HCT116 (cell line): ENCODE measurements around the gene GALNT5. TPM values are rescaled to one million over a fixed set of nuclear protein-coding genes. Genes with fewer than 3 reads are reported as not detected.

Source experiments
- ATAC-seq: fragments of 200-7000 bp; cut with Tn5 transposase; 2 replicates; pipeline ENCODE4 v1.9.1; 2020; ENCODE audit warnings: mild to moderate bottlenecking, moderate library complexity
- BruUV-seq: library from RNA; stranded (reverse); fragments of 400-500 nt; replicated peaks from 2 replicates; lab custom pipeline; 2021; lab: Mats Ljungman, UMichigan
- CTCF ChIA-PET: fragments of 300-600 bp; sonication (Branson Sonifier 250); formaldehyde crosslinking; loops from one replicate; lab custom pipeline; 2021; ENCODE audit warnings: antibody characterized with exemption; lab: Charles Lee
- POLR2A ChIA-PET: fragments of 300-600, 350-600 bp; sonication (Branson Sonifier 250); formaldehyde crosslinking; loops from one replicate; lab custom pipeline; 2021; ENCODE audit warnings: antibody characterized with exemption; lab: Charles Lee
- RAD21 ChIA-PET, 2 experiments: fragments of 300-600 bp; sonication (Branson Sonifier 250); formaldehyde crosslinking; loops; one replicate each; lab custom pipeline; 2023; ENCODE audit warnings: low total read pairs in 2 of 2; ENCODE audit not compliant: uncharacterized antibody in 2 of 2, unreplicated experiment in 2 of 2, low non-redundant PET in 1 of 2; lab: Charles Lee
- DNase-seq: peaks from one replicate; pipeline ENCODE4 v3.0.0-alpha.2; 2010; ENCODE audit warnings: low read depth, low spot score
- H2AFZ ChIP-seq: fragments of 200-600 bp; shearing (Covaris generic), sonication (generic); 2 replicates; pipeline ENCODE4 v1.6.1; 2017; ENCODE audit warnings: low read depth, mixed run types, mixed read lengths, antibody characterized with exemption, low read length; ENCODE audit not compliant: poor library complexity, severe bottlenecking
- H3K27ac ChIP-seq: 2 replicates; pipeline ENCODE4 v1.5.1; 2012; ENCODE audit warnings: low read depth, low read length
- H3K27me3 ChIP-seq: fragments of 200-600 bp; sonication (generic); 2 replicates; pipeline ENCODE4 v1.6.1; 2016; ENCODE audit warnings: mixed run types, low read length, mixed read lengths; ENCODE audit not compliant: insufficient read depth
- H3K36me3 ChIP-seq, 2 experiments: fragments of 200-500 bp in 1 of 2; fragments of 200-600 bp in 1 of 2; sonication (Bioruptor generic) in 1 of 2; sonication (generic) in 1 of 2; 2 replicates each; pipeline versions ENCODE4 v1.5.1 to v1.6.1; 2014 to 2016; ENCODE audit warnings: low read length in 2 of 2, inconsistent platforms in 1 of 2, mixed read lengths in 1 of 2, mixed run types in 1 of 2; ENCODE audit not compliant: insufficient read depth in 2 of 2, control insufficient read depth in 1 of 2
- H3K4me1 ChIP-seq, 2 experiments: fragments of 200-600 bp in 1 of 2; sonication (generic) in 1 of 2; 2 replicates each; pipeline versions ENCODE4 v1.5.1 to v1.6.1; 2012 to 2017; ENCODE audit warnings: low read length in 2 of 2, inconsistent platforms in 1 of 2, mild to moderate bottlenecking in 1 of 2, mixed read lengths in 1 of 2, mixed run types in 1 of 2, moderate library complexity in 1 of 2; ENCODE audit not compliant: insufficient read depth in 2 of 2, control insufficient read depth in 1 of 2
- H3K4me2 ChIP-seq: fragments of 200-600 bp; sonication (generic); 2 replicates; pipeline ENCODE4 v1.6.1; 2017; ENCODE audit warnings: mixed run types, low read length, mixed read lengths
- H3K4me3 ChIP-seq, 2 experiments: fragments of 200-600 bp in 1 of 2; sonication (generic) in 1 of 2; replicated peaks in 1 of 2; 2 replicates each; pipeline ENCODE4 v1.5.1; 2011 to 2016; ENCODE audit warnings: low read length in 2 of 2, control low read depth in 1 of 2, low read depth in 1 of 2, mild to moderate bottlenecking in 1 of 2, mixed read lengths in 1 of 2, mixed run types in 1 of 2
- H3K79me2 ChIP-seq: fragments of 200-600 bp; sonication (generic); 2 replicates; pipeline ENCODE4 v1.6.1; 2017; ENCODE audit warnings: mild to moderate bottlenecking, mixed run types, low read length, moderate library complexity, mixed read lengths; ENCODE audit not compliant: insufficient read depth
- H3K9ac ChIP-seq: fragments of 200-600 bp; sonication (generic); 2 replicates; pipeline ENCODE4 v1.6.1; 2016; ENCODE audit warnings: low read length, mixed read lengths
- H3K9me2 ChIP-seq: fragments of 200-600 bp; sonication (generic), shearing (Covaris generic); 2 replicates; pipeline ENCODE4 v1.6.1; 2017; ENCODE audit warnings: mixed run types, mild to moderate bottlenecking, moderate library complexity; ENCODE audit not compliant: insufficient read depth
- H3K9me3 ChIP-seq, 2 experiments: fragments of 200-500 bp in 1 of 2; fragments of 200-600 bp in 1 of 2; sonication (Bioruptor generic) in 1 of 2; sonication (generic) in 1 of 2; 2 replicates each; pipeline ENCODE4 v1.6.1; 2014 to 2017; ENCODE audit warnings: low read length in 2 of 2, mixed read lengths in 2 of 2, inconsistent platforms in 1 of 2, low read depth in 1 of 2, mild to moderate bottlenecking in 1 of 2, mixed run types in 1 of 2, moderate library complexity in 1 of 2; ENCODE audit not compliant: control insufficient read depth in 1 of 2, insufficient read depth in 1 of 2
- H4K20me1 ChIP-seq: fragments of 200-600 bp; sonication (generic), shearing (Covaris generic); 2 replicates; pipeline ENCODE4 v1.6.1; 2017; ENCODE audit warnings: mixed run types, mild to moderate bottlenecking, moderate library complexity; ENCODE audit not compliant: insufficient read depth
- CBX3 ChIP-seq: IDR thresholded peaks from 2 replicates; pipeline ENCODE4 v1.6.1; 2012; ENCODE audit warnings: low read depth
- CTCF ChIP-seq, 3 experiments: fragments of 200-600 bp in 1 of 3; sonication (generic) in 1 of 3; IDR thresholded peaks in 2 of 3; conservative IDR thresholded peaks in 1 of 3; 2 replicates each; pipeline ENCODE4 v1.5.1; 2012 to 2017; ENCODE audit warnings: low read depth in 2 of 3, low read length in 2 of 3, antibody characterized with exemption in 1 of 3, borderline replicate concordance in 1 of 3, control low read depth in 1 of 3, mild to moderate bottlenecking in 1 of 3, mixed read lengths in 1 of 3, mixed run types in 1 of 3, moderate library complexity in 1 of 3; ENCODE audit not compliant: insufficient read depth in 1 of 3
- EGR1 ChIP-seq: IDR thresholded peaks from 2 replicates; pipeline ENCODE4 v1.6.1; 2012; ENCODE audit warnings: low read depth
- ELF1 ChIP-seq: IDR thresholded peaks from 2 replicates; pipeline ENCODE4 v1.6.1; 2012; ENCODE audit warnings: low read depth, borderline replicate concordance
- EZH2 ChIP-seq: fragments of 200-600 bp; sonication (generic); IDR thresholded peaks from 2 replicates; pipeline ENCODE4 v1.6.1; 2017; ENCODE audit warnings: antibody characterized with exemption, mixed run types
- FOSL1 ChIP-seq: IDR thresholded peaks from 2 replicates; pipeline ENCODE4 v1.6.1; 2012; ENCODE audit warnings: low read depth
- POLR2A ChIP-seq: IDR thresholded peaks from 2 replicates; pipeline ENCODE4 v1.7.0; 2011; ENCODE audit warnings: borderline replicate concordance; ENCODE audit not compliant: insufficient read depth, insufficient read length; ENCODE audit errors: extremely low read depth
- POLR2AphosphoS5 ChIP-seq: IDR thresholded peaks from 2 replicates; pipeline ENCODE4 v1.6.1; 2011; ENCODE audit warnings: mild to moderate bottlenecking, low read depth, low read length, moderate library complexity
- RAD21 ChIP-seq: IDR thresholded peaks from 2 replicates; pipeline ENCODE4 v1.6.1; 2012; ENCODE audit warnings: low read depth, mild to moderate bottlenecking
- SIN3A ChIP-seq: IDR thresholded peaks from 2 replicates; pipeline ENCODE4 v1.6.1; 2012; ENCODE audit warnings: low read depth
- SP1 ChIP-seq: IDR thresholded peaks from 2 replicates; pipeline ENCODE4 v1.6.1; 2012; ENCODE audit warnings: low read depth
- SRF ChIP-seq: IDR thresholded peaks from 2 replicates; pipeline ENCODE4 v1.6.1; 2012; ENCODE audit warnings: low read depth
- TCF7L2 ChIP-seq: IDR thresholded peaks from 2 replicates; pipeline ENCODE4 v1.7.0; 2011; ENCODE audit warnings: borderline replicate concordance, inconsistent platforms; ENCODE audit not compliant: insufficient read depth, insufficient read length; ENCODE audit errors: extremely low read depth
- ZFX ChIP-seq: fragments of 450-650 bp; IDR thresholded peaks from 2 replicates; pipeline ENCODE4 v1.6.1; 2017
- ZNF274 ChIP-seq: fragments of 200-500 bp; sonication (Bioruptor generic); IDR thresholded peaks from 2 replicates; pipeline ENCODE4 v1.6.1; 2014; ENCODE audit warnings: mild to moderate bottlenecking, low read depth, low read length, inconsistent platforms
- intact Hi-C: fragments of 100-400 bp; cut with micrococcal nuclease; formaldehyde crosslinking; loops from 2 replicates; pipeline ENCODE4 v1.10.0; 2022
- total RNA-seq: library from RNA; stranded (reverse); gene quantifications from one replicate; pipeline ENCODE4 v1.2.1, GENCODE V29; 2021; ENCODE audit not compliant: unreplicated experiment
- TF ChIP-seq, protein P1 (sequence below): IDR thresholded peaks from 2 replicates; pipeline ENCODE4 v1.6.1; 2011; ENCODE audit warnings: mild to moderate bottlenecking, low read length, moderate library complexity; ENCODE audit not compliant: insufficient replicate concordance; ENCODE audit errors: extremely low read depth
- TF ChIP-seq, protein P2 (sequence below): IDR thresholded peaks from 2 replicates; pipeline ENCODE4 v1.6.1; 2012

GALNT5 gene
- total RNA-seq, 1 experiment from 2014 or later, result 3.9 TPM

GRCh38 chr2:157319795-157320194 is 62.3 kb downstream of the GALNT5 start (continued):
- TF ChIP-seq, protein P1, sequence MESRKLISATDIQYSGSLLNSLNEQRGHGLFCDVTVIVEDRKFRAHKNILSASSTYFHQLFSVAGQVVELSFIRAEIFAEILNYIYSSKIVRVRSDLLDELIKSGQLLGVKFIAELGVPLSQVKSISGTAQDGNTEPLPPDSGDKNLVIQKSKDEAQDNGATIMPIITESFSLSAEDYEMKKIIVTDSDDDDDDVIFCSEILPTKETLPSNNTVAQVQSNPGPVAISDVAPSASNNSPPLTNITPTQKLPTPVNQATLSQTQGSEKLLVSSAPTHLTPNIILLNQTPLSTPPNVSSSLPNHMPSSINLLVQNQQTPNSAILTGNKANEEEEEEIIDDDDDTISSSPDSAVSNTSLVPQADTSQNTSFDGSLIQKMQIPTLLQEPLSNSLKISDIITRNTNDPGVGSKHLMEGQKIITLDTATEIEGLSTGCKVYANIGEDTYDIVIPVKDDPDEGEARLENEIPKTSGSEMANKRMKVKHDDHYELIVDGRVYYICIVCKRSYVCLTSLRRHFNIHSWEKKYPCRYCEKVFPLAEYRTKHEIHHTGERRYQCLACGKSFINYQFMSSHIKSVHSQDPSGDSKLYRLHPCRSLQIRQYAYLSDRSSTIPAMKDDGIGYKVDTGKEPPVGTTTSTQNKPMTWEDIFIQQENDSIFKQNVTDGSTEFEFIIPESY, result no peak
- TF ChIP-seq RAD21, result no peak
- TF ChIP-seq SIN3A, result no peak
- TF ChIP-seq EGR1, result no peak
- no peak for TF ChIP-seq CTCF (IDR thresholded peaks at IDR 0.05 in 2 of 3, conservative IDR thresholded peaks at IDR 0.05 in 1 of 3; ENCODE audit: borderline replicate concordance in 1 of 3, insufficient read depth in 1 of 3, low read depth in 2 of 3, low read length in 2 of 3)

DNA sequence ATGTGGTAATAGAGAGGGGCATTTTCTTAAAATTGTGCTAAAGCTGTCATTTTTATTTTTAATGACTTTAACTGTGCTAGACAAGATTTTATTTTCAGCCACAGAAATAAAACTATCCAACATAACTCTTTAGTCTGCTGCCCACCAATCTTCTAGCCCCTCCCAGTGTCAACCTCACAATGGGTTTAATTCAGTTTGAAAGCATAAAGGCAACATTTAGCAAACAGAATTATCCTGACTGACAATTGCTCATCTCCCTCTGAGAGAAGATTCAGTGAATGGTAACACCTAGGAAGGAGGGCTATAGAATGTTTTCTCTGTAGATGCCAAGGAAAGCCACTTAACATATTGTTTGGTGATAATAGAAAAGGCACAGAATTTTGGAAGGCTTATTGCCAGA is 62.9 kb downstream of the GALNT5 start:
- Histone ChIP-seq H3K4me3 (no peak overlapping the region), H4K20me1 (no peaks in the 10 kb centered on the region), H3K9me2 (no peaks in the 10 kb centered on the region), H2AFZ (no peak overlapping the region), H3K79me2 (no peaks in the 10 kb centered on the region), H3K9me3 (no peaks in the 10 kb centered on the region), H3K4me2 (no peak overlapping the region), H3K27ac (no peak overlapping the region), H3K36me3 (no peaks in the 10 kb centered on the region), H3K4me1 (no peaks in the 10 kb centered on the region), H3K9ac (no peak overlapping the region), H3K27me3 (no peaks in the 10 kb centered on the region)
- no TSS peak for BruUV-seq
- intact Hi-C loops, result loop anchor here (10.0 kb wide), 1 partner anchor 1946 kb away; no protein-coding TSS in a partner anchor
- ChIA-PET POLR2A (no interaction called here), CTCF (no interaction called here), RAD21 (no interaction called here)
- no peak for DNase-seq
- no peak for TF ChIP-seq SRF
- no peak for TF ChIP-seq TCF7L2
- TF ChIP-seq EGR1, result no peak
- TF ChIP-seq SP1, result no peak
- TF ChIP-seq CTCF (IDR thresholded peaks at IDR 0.05 in 2 of 3, conservative IDR thresholded peaks at IDR 0.05 in 1 of 3; ENCODE audit: borderline replicate concordance in 1 of 3, insufficient read depth in 1 of 3, low read depth in 2 of 3, low read length in 2 of 3), result no peak
- TF ChIP-seq, protein P2, sequence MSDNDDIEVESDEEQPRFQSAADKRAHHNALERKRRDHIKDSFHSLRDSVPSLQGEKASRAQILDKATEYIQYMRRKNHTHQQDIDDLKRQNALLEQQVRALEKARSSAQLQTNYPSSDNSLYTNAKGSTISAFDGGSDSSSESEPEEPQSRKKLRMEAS, result no peak
- TF ChIP-seq POLR2AphosphoS5, result no peak
- TF ChIP-seq EZH2, result no peak
- TF ChIP-seq FOSL1, result no peak
- TF ChIP-seq ZNF274, result no peak
- no peak for TF ChIP-seq ELF1
- no peak for TF ChIP-seq CBX3
- no peak for TF ChIP-seq ZFX
- TF ChIP-seq RAD21, result no peak
- no peak for TF ChIP-seq POLR2A
- ATAC-seq, result no peak
